Omental fat pad (tissue), 4 donors: ENCODE results near the gene C10orf88. TPM values are rescaled to one million over a fixed set of nuclear protein-coding genes. Genes with fewer than 3 reads are reported as not detected.

ENCODE experiments used
- ATAC-seq: fragments of 150-250 bp; one replicate; pipeline ENCODE4 v1.9.1; 2016; ENCODE audit warnings: mild to moderate bottlenecking, moderate library complexity; ENCODE audit not compliant: low FRiP score
- DNase-seq: peaks from one replicate; pipeline ENCODE4 v3.0.0-alpha.2; 2019; ENCODE audit warnings: low spot score
- total RNA-seq, 4 donors: library from RNA; depleted of rRNA; stranded (reverse); fragments of >200 nt; gene quantifications; one replicate each; pipeline ENCODE4 v1.1.0, GENCODE V29; 2016
- TF ChIP-seq, protein P1 (sequence below), 3 donors: fragments of 450-650 bp; IDR thresholded peaks; one replicate each; pipeline ENCODE4 v1.5.1; 2016 to 2017; ENCODE audit warnings: antibody characterized with exemption in 3 of 3, mild to moderate bottlenecking in 3 of 3, moderate library complexity in 2 of 3

C10orf88 gene
- total RNA-seq, 4 donors from 2014 or later = 3.8 to 16.7 (median 5.2) TPM

DNA sequence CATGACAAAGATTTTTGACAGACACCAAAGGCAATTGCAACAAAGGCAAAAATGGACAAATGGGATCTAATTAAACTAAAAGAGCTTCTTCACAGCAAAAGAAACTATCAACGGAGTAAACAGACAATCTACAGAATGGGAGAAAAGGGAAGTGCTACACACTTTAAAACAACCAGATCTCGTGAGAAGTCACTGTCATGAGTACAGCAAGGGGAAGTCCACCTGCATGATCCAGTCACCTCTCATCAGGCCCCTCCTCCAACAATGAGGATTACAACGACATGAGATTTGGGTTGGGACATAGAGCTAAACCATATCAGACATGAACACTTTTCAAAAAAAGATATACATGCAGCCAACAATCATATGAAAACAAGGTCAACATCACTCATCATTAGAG, 14.7 kb upstream of the C10orf88 start:
- TF ChIP-seq, protein P1, sequence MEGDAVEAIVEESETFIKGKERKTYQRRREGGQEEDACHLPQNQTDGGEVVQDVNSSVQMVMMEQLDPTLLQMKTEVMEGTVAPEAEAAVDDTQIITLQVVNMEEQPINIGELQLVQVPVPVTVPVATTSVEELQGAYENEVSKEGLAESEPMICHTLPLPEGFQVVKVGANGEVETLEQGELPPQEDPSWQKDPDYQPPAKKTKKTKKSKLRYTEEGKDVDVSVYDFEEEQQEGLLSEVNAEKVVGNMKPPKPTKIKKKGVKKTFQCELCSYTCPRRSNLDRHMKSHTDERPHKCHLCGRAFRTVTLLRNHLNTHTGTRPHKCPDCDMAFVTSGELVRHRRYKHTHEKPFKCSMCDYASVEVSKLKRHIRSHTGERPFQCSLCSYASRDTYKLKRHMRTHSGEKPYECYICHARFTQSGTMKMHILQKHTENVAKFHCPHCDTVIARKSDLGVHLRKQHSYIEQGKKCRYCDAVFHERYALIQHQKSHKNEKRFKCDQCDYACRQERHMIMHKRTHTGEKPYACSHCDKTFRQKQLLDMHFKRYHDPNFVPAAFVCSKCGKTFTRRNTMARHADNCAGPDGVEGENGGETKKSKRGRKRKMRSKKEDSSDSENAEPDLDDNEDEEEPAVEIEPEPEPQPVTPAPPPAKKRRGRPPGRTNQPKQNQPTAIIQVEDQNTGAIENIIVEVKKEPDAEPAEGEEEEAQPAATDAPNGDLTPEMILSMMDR (IDR thresholded peaks at IDR 0.05) = no peak
- ATAC-seq (no peak), DNase-seq (no peak)

DNA sequence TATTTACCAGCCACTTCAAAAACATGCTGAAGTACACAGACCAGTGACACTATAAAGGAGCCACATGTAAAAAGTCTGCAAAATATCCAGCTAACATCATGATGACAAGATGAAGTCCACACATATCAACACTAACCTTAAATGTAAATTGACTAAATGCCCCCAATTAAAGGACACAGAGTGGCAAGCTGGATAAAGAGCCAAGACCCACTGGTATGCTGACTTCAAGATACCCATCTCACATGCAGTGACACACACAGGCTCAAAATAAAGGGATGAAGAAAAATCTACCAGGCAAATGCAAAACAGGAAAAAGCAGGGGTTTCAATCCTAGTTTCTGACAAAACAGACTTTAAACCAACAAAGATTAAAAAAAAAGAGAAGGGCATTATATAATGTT, 12.9 kb upstream of the C10orf88 start:
- ATAC-seq = no peak
- DNase-seq = no peak
- TF ChIP-seq, protein P1 (IDR thresholded peaks at IDR 0.05) = no peak

DNA sequence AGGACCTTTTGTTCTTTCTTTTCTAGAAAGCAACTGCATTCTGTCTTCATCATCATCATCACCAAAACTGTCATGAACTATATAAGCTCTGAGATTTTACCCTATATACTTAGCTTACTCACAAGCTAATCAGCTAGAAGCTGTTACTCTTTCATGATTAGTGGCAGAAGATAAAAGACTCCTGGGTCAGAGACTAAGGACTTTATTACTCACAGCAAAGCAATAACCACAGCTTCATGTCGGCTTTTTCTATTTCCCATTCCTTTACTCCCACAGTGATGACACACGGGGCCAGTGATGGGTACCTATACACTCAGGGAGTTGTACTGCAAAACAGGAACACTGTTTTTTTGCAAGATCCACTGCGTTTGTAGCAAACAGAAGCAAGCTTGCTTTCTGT, 8.4 kb upstream of the C10orf88 start:
- TF ChIP-seq, protein P1 (IDR thresholded peaks at IDR 0.05) = no peak
- no peak for DNase-seq
- no peak for ATAC-seq

DNA sequence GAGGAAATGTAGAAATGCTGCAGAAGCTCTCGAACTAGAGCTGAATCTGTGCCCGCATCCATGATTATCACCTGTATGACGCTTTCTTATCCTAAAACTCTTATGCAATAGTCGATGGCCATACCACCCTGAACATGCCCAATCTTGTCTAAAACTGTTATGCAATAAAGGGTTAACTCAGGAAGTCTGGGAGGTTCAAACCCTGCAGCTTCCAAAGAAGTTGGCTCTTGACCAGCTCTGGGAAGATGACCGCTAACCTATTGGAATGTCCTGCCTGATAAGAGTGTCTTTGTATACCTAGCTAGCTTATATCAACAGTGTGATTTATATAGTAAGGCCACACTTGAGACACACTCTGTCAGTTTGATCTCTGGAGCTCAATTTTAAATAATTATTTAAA, 3.4 kb upstream of the C10orf88 start:
- ATAC-seq = no peak
- TF ChIP-seq, protein P1 (IDR thresholded peaks at IDR 0.05) = no peak
- no peak for DNase-seq

DNA sequence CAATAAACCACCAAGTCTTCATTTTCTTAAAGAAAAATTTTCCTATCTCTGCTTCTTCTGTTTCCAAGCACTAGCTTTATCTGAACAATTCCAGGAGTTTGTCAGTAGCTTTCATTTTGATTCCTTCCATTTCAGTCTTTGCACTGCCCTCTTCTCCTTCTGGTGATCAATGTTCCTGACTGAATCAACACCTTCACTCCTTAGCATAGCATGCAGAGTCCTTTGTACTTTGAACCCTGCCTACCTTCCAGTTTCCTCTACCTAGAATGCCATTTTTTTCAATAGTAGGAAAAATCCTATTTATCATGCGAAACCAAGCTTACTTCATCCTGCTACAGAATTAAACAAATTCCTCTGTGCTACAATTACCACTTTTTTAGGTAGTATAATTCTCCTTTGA, 1.9 kb upstream of the C10orf88 start:
- no peak for ATAC-seq
- TF ChIP-seq, protein P1 (IDR thresholded peaks at IDR 0.05) = no peak
- DNase-seq = no peak

DNA sequence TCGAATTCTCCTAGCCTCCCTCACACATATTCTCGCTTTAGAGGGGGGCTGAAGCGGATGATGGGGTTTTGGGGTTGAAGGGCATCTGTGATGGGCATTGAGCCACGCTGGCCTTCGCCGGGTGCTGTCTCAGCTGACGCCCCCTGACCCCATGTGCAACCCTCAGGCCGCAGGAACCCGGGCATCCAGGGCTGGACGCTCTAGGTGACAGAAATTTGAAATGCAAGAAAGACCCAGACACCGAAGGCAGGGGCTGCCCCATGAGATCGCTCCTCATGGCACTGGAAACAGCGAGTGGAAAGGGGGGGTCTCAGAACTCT, 664 bp upstream of the C10orf88 start:
- DNase-seq (no peak), ATAC-seq (no peak)
- TF ChIP-seq, protein P1 (IDR thresholded peaks at IDR 0.05) = no peak

DNA sequence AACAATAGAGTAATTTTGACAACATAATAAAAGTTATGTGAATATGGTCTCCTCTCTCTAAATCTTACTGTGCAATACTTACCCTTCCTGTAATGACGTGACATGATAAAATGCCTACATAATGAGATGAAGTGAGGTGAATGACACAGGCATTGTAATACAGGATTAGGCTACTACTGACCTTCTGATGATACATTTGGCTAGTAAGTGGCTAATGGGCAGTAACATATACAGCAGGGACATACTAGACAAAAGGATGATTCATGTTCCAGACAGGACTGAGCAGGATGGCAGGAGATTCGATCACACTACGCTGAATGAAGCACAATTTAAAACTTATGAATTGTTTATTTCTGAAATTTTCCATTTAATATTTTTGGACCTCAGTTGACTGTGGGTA, 4.7 kb downstream of the C10orf88 start:
- no peak for ATAC-seq
- DNase-seq = no peak
- TF ChIP-seq, protein P1 (IDR thresholded peaks at IDR 0.05) = no peak
